ACC112 (cell line): ENCODE measurements around the gene GLIPR1.

Source experiments
- H2AFZ ChIP-seq: fragments of 200-600 bp; sonication (generic); one replicate; pipeline ENCODE4 v1.6.0; 2017; ENCODE audit warnings: antibody characterized with exemption, low read length; ENCODE audit not compliant: unreplicated experiment
- H3K27ac ChIP-seq: fragments of 200-600 bp; sonication (generic); 2 replicates; pipeline ENCODE4 v1.5.1; 2014; ENCODE audit warnings: low read depth, mild to moderate bottlenecking, antibody characterized with exemption, low read length, moderate library complexity
- H3K27me3 ChIP-seq: fragments of 200-600 bp; sonication (generic); 2 replicates; pipeline ENCODE4 v1.6.1; 2014; ENCODE audit warnings: mild to moderate bottlenecking, antibody characterized with exemption, low read length, moderate library complexity, mixed read lengths; ENCODE audit not compliant: insufficient read depth
- H3K36me3 ChIP-seq: fragments of 200-600 bp; sonication (generic); 2 replicates; pipeline ENCODE4 v1.6.1; 2016; ENCODE audit warnings: mild to moderate bottlenecking, antibody characterized with exemption, low read length, moderate library complexity, mixed read lengths; ENCODE audit not compliant: insufficient read depth
- H3K4me1 ChIP-seq: fragments of 200-600 bp; sonication (generic); one replicate; pipeline ENCODE4 v1.6.1; 2016; ENCODE audit warnings: low read length, mixed read lengths; ENCODE audit not compliant: insufficient read depth, unreplicated experiment, control insufficient read depth
- H3K4me3 ChIP-seq: fragments of 200-600 bp; sonication (generic); 2 replicates; pipeline ENCODE4 v1.5.1; 2014; ENCODE audit warnings: mild to moderate bottlenecking, low read depth, low read length
- H3K79me2 ChIP-seq: fragments of 200-600 bp; sonication (generic); one replicate; pipeline ENCODE4 v1.6.0; 2016; ENCODE audit warnings: low read length; ENCODE audit not compliant: control insufficient read depth, unreplicated experiment, insufficient read depth

The GLIPR1 gene

DNA sequence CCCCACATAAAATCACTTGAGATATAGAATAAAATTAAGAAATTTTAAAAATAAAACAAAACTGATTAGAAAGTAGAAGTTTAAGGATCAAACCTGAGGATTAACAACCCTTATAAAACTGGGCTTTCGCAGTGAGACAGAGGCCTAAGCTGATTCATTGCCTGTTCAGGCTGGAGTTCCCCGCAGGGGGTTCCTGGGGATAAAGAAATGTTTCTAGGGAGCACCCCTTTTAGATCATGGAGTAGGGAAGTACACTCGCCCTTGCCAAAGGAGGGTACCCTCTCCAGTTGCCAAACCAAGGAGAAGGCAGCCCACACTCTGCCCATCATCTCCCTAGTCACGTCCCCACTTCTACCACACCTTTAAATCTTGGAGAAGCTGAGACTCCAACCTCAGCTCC lies 6.8 kb downstream of the GLIPR1 start:
- peaks cover 10% of the 10 kb centered on the region; the same call in 1 of the 2 replicates for H3K36me3 ChIP-seq
- H3K4me3 ChIP-seq = no peak overlapping the region
- no peaks in the 10 kb centered on the region for H3K27me3 ChIP-seq
- H3K27ac ChIP-seq = no peak overlapping the region
- H3K79me2 ChIP-seq = peaks cover 57% of the 10 kb centered on the region
- peaks cover 42% of the 10 kb centered on the region for H3K4me1 ChIP-seq
- H2AFZ ChIP-seq = no peak overlapping the region

DNA sequence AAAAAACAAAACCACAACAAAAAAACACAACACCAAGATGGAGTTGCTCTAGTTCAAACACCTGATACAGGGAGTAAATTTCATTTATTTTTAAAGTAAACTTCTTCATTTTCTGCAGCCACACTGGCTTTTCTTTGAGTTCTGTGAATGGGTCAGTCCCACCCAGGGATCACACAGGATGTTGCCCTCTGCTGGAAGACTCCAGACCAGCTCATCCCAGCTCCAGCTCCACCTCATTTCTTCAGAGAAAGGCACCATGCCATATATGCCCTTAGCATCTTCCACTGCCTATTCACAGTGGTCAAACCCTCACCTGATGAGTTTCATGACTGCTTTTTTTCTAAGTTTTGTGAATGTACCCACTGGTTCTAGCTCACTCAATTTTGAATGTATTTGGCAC lies 8.0 kb downstream of the GLIPR1 start:
- Histone ChIP-seq H2AFZ (no peak overlapping the region), H3K4me3 (no peak overlapping the region), H3K79me2 (peaks cover 47% of the 10 kb centered on the region), H3K27me3 (no peaks in the 10 kb centered on the region), H3K4me1 (peaks cover 32% of the 10 kb centered on the region), H3K36me3 (peaks cover 10% of the 10 kb centered on the region; the same call in 1 of the 2 replicates), H3K27ac (peak overlapping the region; percentile 75)

DNA sequence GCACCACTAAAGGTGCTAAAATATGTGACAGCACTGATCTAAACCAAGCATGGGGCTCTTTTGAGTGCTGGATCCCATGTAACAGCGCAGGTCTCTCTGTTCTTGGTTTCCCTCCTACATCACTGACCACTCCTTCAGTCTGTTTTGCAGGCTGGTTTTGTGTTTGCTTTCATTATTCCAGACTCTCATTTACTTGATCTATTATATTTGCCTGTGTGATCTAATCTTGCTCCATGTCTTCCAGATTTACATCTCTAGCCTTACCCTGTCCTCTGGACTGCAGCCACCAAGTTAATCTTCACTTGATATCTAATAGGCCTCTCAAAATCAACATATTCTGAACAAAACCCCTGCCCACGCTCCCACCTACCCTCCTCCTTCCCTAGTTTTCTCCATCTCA lies 8.6 kb downstream of the GLIPR1 start:
- Histone ChIP-seq H3K27ac (peak overlapping the region; percentile 75), H3K36me3 (peaks cover 14% of the 10 kb centered on the region; the same call in 1 of the 2 replicates), H3K79me2 (peaks cover 45% of the 10 kb centered on the region), H3K27me3 (no peaks in the 10 kb centered on the region), H2AFZ (no peak overlapping the region), H3K4me3 (no peak overlapping the region), H3K4me1 (peaks cover 26% of the 10 kb centered on the region)

DNA sequence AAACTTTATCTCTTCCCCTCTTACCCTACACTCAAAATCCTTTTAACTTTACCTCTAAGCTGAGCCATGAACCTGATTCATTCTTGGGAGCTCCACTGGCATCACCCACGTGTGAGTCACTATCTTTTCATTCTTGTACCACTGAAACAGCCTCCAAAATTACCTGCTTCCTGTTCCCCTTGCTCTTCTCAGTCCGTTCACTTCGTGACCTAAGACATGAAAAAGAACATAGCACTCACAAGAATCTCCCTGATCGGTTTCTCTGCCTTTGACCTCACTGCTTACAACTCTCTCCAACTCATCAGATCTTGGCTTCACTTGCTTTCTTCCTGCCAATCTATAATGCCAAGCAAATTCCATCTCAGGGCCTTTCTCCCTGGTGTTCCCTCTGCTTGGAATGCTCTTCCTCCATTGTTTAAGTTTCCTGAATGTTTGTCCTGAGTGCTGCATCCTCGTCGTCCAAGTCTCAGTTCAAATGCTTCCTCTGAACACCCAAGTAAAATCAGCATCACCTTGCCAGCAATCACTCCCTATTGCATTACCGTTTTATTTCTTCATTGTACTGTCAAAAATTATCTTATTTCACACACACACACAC lies 9.2 kb downstream of the GLIPR1 start:
- Histone ChIP-seq H3K27me3 (no peaks in the 10 kb centered on the region), H3K36me3 (peaks cover 14% of the 10 kb centered on the region; the same call in 1 of the 2 replicates), H2AFZ (no peak overlapping the region), H3K27ac (peak overlapping the region; percentile 75), H3K4me3 (no peak overlapping the region; the same call in 1 of the 2 replicates), H3K79me2 (peaks cover 40% of the 10 kb centered on the region), H3K4me1 (peaks cover 23% of the 10 kb centered on the region)

DNA sequence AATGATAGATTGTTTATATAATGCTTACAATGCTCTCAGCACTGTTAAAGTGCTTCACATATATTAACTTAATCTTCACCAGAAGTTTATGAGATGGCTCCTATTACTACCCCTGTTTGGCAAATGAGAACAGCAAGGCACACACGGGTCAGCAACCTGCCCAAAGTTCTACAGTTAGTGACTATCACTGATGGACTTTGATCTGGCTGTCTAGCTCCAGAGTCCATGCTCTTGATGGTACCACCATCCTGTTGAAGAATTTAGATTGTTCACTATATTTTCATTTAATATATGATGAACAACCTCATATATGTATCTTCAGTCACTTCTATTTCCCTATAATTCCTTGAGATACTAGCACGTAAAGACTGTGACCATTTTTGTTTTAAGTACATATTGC lies 10.6 kb downstream of the GLIPR1 start:
- H3K36me3 ChIP-seq = peaks cover 19% of the 10 kb centered on the region
- H3K79me2 ChIP-seq = peaks cover 30% of the 10 kb centered on the region
- no peak overlapping the region for H3K27ac ChIP-seq

DNA sequence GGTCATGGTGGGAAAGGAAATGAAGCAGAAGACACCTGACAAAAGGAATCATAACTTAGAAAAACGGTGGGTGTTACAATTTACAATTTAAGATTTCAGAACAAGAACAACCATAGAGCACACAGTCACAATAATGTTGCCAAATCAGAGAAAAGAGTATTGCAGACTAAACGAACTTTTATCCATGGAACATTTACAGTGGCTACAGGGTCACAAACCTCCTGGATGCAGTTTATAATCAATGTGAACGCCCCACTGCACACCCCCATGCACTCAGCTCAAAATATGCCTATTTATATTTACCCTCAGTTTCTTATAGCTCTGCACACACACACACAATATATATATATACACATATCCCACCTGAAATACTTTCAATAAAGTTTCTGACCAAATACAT lies 22.9 kb downstream of the GLIPR1 start:
- Histone ChIP-seq H3K27ac (no peak overlapping the region), H3K27me3 (no peaks in the 10 kb centered on the region), H3K79me2 (peaks cover 23% of the 10 kb centered on the region), H2AFZ (no peak overlapping the region), H3K4me1 (peaks cover 17% of the 10 kb centered on the region), H3K4me3 (no peak overlapping the region), H3K36me3 (peaks cover 56% of the 10 kb centered on the region)

More for the DNA sequence above, 10.6 kb downstream of the GLIPR1 start:
- peaks cover 23% of the 10 kb centered on the region for H3K4me1 ChIP-seq
- no peaks in the 10 kb centered on the region for H3K27me3 ChIP-seq
- H2AFZ ChIP-seq = no peak overlapping the region
- H3K4me3 ChIP-seq = no peak overlapping the region

DNA sequence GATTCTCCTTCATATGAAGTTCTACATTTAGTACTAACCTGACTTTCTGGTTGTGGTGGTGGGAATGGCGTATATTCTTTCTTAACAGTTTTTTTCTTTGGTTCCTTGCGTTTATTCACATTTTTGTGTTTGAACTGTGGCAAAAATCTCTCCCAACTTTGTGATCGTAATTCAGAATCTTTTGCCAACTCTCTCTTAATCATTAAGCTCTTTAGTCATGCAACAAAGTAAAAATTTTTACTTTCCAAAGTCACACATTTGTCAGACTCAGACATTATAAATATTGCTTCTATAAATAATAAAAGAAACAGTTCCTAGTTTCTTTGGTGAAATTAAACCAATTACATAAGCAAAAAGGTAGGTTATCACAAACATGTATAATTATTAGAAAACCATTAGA lies 23.3 kb downstream of the GLIPR1 start:
- Histone ChIP-seq H3K27ac (no peak overlapping the region), H2AFZ (no peak overlapping the region), H3K4me3 (no peak overlapping the region), H3K36me3 (peaks cover 52% of the 10 kb centered on the region), H3K27me3 (no peaks in the 10 kb centered on the region), H3K4me1 (peaks cover 21% of the 10 kb centered on the region), H3K79me2 (peaks cover 27% of the 10 kb centered on the region)

DNA sequence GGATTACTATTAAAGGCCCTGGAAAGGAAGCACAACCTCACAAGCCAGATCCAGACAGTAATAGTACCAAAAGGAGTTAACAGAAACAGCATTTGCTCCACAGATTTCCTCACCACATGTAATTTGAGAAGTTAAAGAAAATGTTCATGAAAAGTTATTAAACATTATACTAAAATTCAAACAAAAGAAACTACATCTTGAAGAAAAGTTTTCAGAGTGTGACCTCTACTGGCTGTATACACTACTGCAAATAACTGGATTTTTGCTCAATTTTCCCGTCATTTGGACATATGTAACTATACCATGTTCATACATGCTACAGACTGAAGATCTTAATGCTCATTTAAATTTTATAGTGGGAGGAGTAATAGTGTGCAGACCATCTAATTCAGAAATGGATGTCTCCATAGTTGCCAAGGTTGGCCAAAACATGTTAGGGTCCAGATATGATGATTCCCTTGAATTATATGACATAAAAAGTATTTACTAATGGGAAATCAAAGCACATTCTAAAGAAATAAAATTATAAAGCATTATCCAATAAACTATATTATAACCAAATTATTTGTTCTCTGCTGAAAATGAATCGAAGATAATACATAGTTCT lies 25.3 kb downstream of the GLIPR1 start:
- Histone ChIP-seq H2AFZ (no peak overlapping the region), H3K36me3 (peaks cover 45% of the 10 kb centered on the region), H3K27me3 (no peaks in the 10 kb centered on the region), H3K4me3 (no peak overlapping the region), H3K79me2 (peaks cover 45% of the 10 kb centered on the region), H3K4me1 (peaks cover 36% of the 10 kb centered on the region), H3K27ac (no peak overlapping the region)

DNA sequence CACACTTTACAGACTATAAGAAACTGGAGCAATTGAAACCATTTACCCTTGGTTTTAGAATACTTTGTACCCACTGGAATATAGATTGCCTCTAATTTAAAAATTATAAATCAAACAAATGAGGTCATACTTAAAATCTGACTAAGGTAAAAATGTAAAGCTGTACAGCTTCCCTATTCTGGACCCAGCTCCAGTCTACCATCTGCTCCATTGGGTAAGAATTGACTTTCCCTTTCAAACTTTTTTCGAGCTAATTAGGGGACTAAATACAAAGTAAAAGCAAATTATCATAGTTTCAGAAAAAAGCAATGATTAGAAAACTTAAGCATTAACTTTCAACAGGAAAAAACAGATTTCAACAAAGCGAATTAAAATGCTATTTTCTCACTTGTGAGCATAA lies 26.5 kb downstream of the GLIPR1 start:
- Histone ChIP-seq H3K4me3 (no peak overlapping the region), H3K27me3 (no peaks in the 10 kb centered on the region), H3K4me1 (peaks cover 36% of the 10 kb centered on the region), H3K36me3 (peaks cover 38% of the 10 kb centered on the region), H2AFZ (no peak overlapping the region), H3K27ac (peak overlapping the region; percentile 20; the same call in 1 of the 2 replicates), H3K79me2 (peaks cover 51% of the 10 kb centered on the region)

DNA sequence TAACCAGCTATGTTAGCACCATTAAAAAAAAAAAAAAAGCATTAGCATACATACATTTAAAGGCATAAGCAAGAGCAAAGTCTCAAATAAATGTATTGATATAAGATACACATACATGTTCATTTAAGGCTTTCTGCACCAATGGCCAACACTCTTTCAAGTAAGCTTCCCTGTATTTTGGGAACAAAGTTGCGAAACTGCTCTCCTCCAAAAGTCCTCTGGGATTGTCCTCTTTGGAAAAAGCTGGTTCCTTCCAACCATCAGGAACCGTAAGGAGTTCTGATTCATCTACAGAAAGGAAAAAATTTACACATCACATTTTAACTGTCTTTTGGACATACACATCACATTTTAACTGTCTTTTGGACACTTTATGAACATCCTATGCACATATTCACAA lies 27.6 kb downstream of the GLIPR1 start:
- Histone ChIP-seq H3K27ac (peak overlapping the region; percentile 23), H3K4me1 (peaks cover 36% of the 10 kb centered on the region), H3K79me2 (peaks cover 47% of the 10 kb centered on the region), H3K4me3 (peak overlapping the region; percentile 22), H2AFZ (no peak overlapping the region), H3K27me3 (no peaks in the 10 kb centered on the region), H3K36me3 (peaks cover 28% of the 10 kb centered on the region)

DNA sequence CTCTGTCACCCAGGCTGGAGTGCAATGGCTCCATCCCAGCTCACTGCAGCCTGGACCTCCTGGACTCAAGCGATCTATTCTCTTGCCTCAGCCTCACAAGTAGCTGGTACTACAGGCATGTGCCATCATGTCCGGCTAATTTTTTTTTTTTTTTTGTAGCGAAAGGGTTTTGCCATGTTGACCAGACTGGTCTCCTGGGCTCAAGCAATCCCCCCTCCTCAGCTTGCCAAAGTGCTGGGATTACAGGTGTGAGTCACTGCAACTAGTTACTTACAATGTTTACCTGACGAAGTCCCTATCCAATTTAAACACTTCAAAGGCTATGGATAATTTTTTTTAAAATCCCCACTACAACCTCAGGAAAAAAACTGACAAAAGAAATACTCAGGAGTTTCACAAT lies 29.1 kb downstream of the GLIPR1 start:
- no peak overlapping the region for H3K27ac ChIP-seq
- peaks cover 15% of the 10 kb centered on the region for H3K36me3 ChIP-seq
- peak overlapping the region; percentile 96 for H3K4me3 ChIP-seq
- H3K4me1 ChIP-seq = peaks cover 36% of the 10 kb centered on the region
- H3K27me3 ChIP-seq = no peaks in the 10 kb centered on the region
- peaks cover 47% of the 10 kb centered on the region for H3K79me2 ChIP-seq
- no peak overlapping the region for H2AFZ ChIP-seq
